RWPE1 (cell line): Measurements from ENCODE around the gene MUC5B.

Experiments used
- CTCF ChIA-PET: fragments of 350-600 bp; sonication (Branson Sonifier 250); formaldehyde crosslinking; extraction: SDS; loops from one replicate; lab custom pipeline; 2021; lab: Yijun Ruan, JAX
- POLR2A ChIA-PET: fragments of 400-600 bp; formaldehyde crosslinking; extraction: SDS; loops from one replicate; lab custom pipeline; 2020; ENCODE audit warnings: antibody characterized with exemption; ENCODE audit not compliant: low non-redundant PET; lab: Yijun Ruan, JAX
- DNase-seq: peaks from one replicate; pipeline ENCODE4 v3.0.0; 2012; ENCODE audit warnings: low spot score
- H3K27ac ChIP-seq: fragments of 450-650 bp; 2 replicates; pipeline ENCODE4 v1.5.1; 2017
- CTCF ChIP-seq: fragments of 450-650 bp; conservative IDR thresholded peaks from 2 replicates; pipeline ENCODE4 v1.5.1; 2017; ENCODE audit warnings: low read depth, mild to moderate bottlenecking

MUC5B gene

GRCh38 chr11:1230456-1231395 is 7.9 kb downstream of the MUC5B start:
- peak; percentile 52 for DNase-seq
- CTCF ChIA-PET = interaction anchor here (0.8 to 2.4 kb wide), 6 partner anchors 9 to 180 kb away, joined by 3 to 9 read pairs (median 4); partner anchors contain the start of gene MUC5B
- TF ChIP-seq CTCF = no peak
- no peak overlapping the region for H3K27ac ChIP-seq
- POLR2A ChIA-PET = no interaction called here

GRCh38 chr11:1231396-1232020 is 8.6 kb downstream of the MUC5B start:
- no peak overlapping the region for H3K27ac ChIP-seq
- ChIA-PET CTCF (interaction anchor here (0.8 to 2.4 kb wide), 5 partner anchors 9 to 181 kb away, joined by 3 to 9 read pairs (median 6); partner anchors contain the start of gene MUC5B), POLR2A (no interaction called here)
- no peak for TF ChIP-seq CTCF
- no peak for DNase-seq

- ChIA-PET CTCF (interaction anchor here (1.0 to 1.9 kb wide), 2 partner anchors 28 to 29 kb away, joined by 3 to 9 read pairs; no protein-coding TSS in a partner anchor), POLR2A (no interaction called here)
- no peak overlapping the region for H3K27ac ChIP-seq
- TF ChIP-seq CTCF = no peak
- DNase-seq = no peak
Measured at GRCh38 chr11:1232021-1232882, 9.4 kb downstream of the MUC5B start.

GRCh38 chr11:1232883-1233321 is 10.0 kb downstream of the MUC5B start:
- ChIA-PET POLR2A (no interaction called here), CTCF (interaction anchor here (0.6 to 1.0 kb wide), 2 partner anchors 29 to 245 kb away, joined by 3 read pairs; no protein-coding TSS in a partner anchor)
- DNase-seq = no peak
- H3K27ac ChIP-seq = no peak overlapping the region
- TF ChIP-seq CTCF = no peak

GRCh38 chr11:1233351-1234053 is 10.6 kb downstream of the MUC5B start:
- no peak for TF ChIP-seq CTCF
- no peak overlapping the region for H3K27ac ChIP-seq
- CTCF ChIA-PET = interaction anchor here (0.6 kb wide), 1 partner anchor 245 kb away, joined by 3 read pairs; no protein-coding TSS in a partner anchor
- no peak for DNase-seq
- POLR2A ChIA-PET = no interaction called here
